GM23338 (cell line): ENCODE results near the gene MT1HL1. TPM values are rescaled to one million over a fixed set of nuclear protein-coding genes. Genes with fewer than 3 reads are reported as not detected.

Experiments
- ATAC-seq: fragments of 200-7000 bp; cut with Tn5 transposase; 3 replicates; pipeline ENCODE4 v1.9.1; 2020
- DNase-seq: peaks from one replicate; pipeline ENCODE4 v3.0.0-alpha.2; 2015; ENCODE audit warnings: low spot score
- H2AFZ ChIP-seq: fragments of 200-600 bp; sonication (generic); 2 replicates; pipeline ENCODE4 v1.8.0; 2016; ENCODE audit warnings: antibody characterized with exemption, mild to moderate bottlenecking, moderate library complexity
- H3F3A ChIP-seq: fragments of 200-600 bp; sonication (generic); replicated peaks from 2 replicates; pipeline ENCODE4 v1.8.0; 2017; ENCODE audit warnings: antibody characterized with exemption, mixed run types, low read depth
- H3K27ac ChIP-seq: fragments of 200-600 bp; sonication (generic); 2 replicates; pipeline ENCODE4 v1.6.1; 2016; ENCODE audit warnings: low read depth
- H3K27me3 ChIP-seq: fragments of 200-600 bp; sonication (generic); 2 replicates; pipeline ENCODE4 v1.8.0; 2016; ENCODE audit warnings: mild to moderate bottlenecking, mixed run types, moderate library complexity; ENCODE audit not compliant: insufficient read depth
- H3K36me3 ChIP-seq: fragments of 200-600 bp; sonication (generic); 2 replicates; pipeline ENCODE4 v1.8.0; 2016; ENCODE audit warnings: mild to moderate bottlenecking; ENCODE audit not compliant: insufficient read depth
- H3K4me1 ChIP-seq: fragments of 200-600 bp; sonication (generic); 2 replicates; pipeline ENCODE4 v1.8.0; 2016; ENCODE audit warnings: mild to moderate bottlenecking, moderate library complexity; ENCODE audit not compliant: insufficient read depth
- H3K4me2 ChIP-seq: fragments of 200-600 bp; sonication (generic); 2 replicates; pipeline ENCODE4 v1.7.1; 2017; ENCODE audit warnings: mixed run types
- H3K4me3 ChIP-seq: fragments of 200-600 bp; sonication (generic); 2 replicates; pipeline ENCODE4 v1.6.1; 2016; ENCODE audit warnings: mixed run types
- H3K79me2 ChIP-seq: fragments of 200-600 bp; sonication (generic); replicated peaks from 2 replicates; pipeline ENCODE4 v1.8.0; 2017; ENCODE audit warnings: mild to moderate bottlenecking; ENCODE audit not compliant: insufficient read depth
- H3K9me2 ChIP-seq: fragments of 200-600 bp; sonication (generic); 2 replicates; pipeline ENCODE4 v1.8.0; 2017; ENCODE audit not compliant: insufficient read depth
- H4K20me1 ChIP-seq: fragments of 200-600 bp; sonication (generic); replicated peaks from 2 replicates; pipeline ENCODE4 v1.8.0; 2017; ENCODE audit warnings: mild to moderate bottlenecking; ENCODE audit not compliant: insufficient read depth
- H3K27ac Mint-ChIP-seq: 2 replicates; pipeline ENCODE4 v1.8.0; 2020; ENCODE audit warnings: inconsistent platforms, mild to moderate bottlenecking, moderate library complexity, mixed read lengths
- H3K27me3 Mint-ChIP-seq: 3 replicates; pipeline ENCODE4 v1.8.0; 2022; ENCODE audit warnings: low read depth, mild to moderate bottlenecking, moderate library complexity, mixed read lengths, inconsistent platforms; ENCODE audit not compliant: insufficient read depth, poor library complexity
- H3K36me3 Mint-ChIP-seq: 3 replicates; pipeline ENCODE4 v1.8.0; 2021; ENCODE audit warnings: low read depth, mild to moderate bottlenecking, inconsistent platforms, moderate library complexity, mixed read lengths
- H3K4me1 Mint-ChIP-seq: 3 replicates; pipeline ENCODE4 v1.8.0; 2020; ENCODE audit warnings: mild to moderate bottlenecking, inconsistent platforms, mixed read lengths
- H3K4me3 Mint-ChIP-seq: 3 replicates; pipeline ENCODE4 v1.8.0; 2021; ENCODE audit warnings: moderate library complexity, mild to moderate bottlenecking, inconsistent platforms, mixed read lengths
- H3K9me3 Mint-ChIP-seq: 3 replicates; pipeline ENCODE4 v1.8.0; 2020; ENCODE audit warnings: moderate library complexity, mild to moderate bottlenecking, inconsistent platforms, mixed read lengths
- EZH2 ChIP-seq: fragments of 200-600 bp; sonication (generic); IDR thresholded peaks from one replicate; pipeline ENCODE4 v1.8.0; 2017; ENCODE audit warnings: antibody characterized with exemption, mild to moderate bottlenecking, low read depth; ENCODE audit not compliant: unreplicated experiment
- ZNF114 ChIP-seq: fragments of 250-450 bp; sonication (Bioruptor Pico); IDR thresholded peaks from 2 replicates; pipeline ENCODE4 v1.5.0; 2020; ENCODE audit warnings: mild to moderate bottlenecking, moderate library complexity
- polyA plus RNA-seq: library from polyadenylated mRNA; unstranded; fragments of >200 nt; fragmentation: Nextera tagmentation; extraction: Ambion mirVana; gene quantifications from 2 replicates; pipeline ENCODE4 v1.2.1, GENCODE V29; 2016
- total RNA-seq: library from RNA; depleted of rRNA; stranded (reverse); fragments of >200 nt; shearing (Covaris generic); gene quantifications from 2 replicates; pipeline ENCODE4 v1.2.3, GENCODE V29; 2014
- TF ChIP-seq, protein P1 (sequence below), 2 experiments: fragments of 200-600 bp in 1 of 2; sonication (generic) in 1 of 2; conservative IDR thresholded peaks; 2 replicates each; pipeline versions ENCODE4 v1.5.1 to v1.6.1; 2016 to 2017; ENCODE audit warnings: antibody characterized with exemption in 2 of 2, low read depth in 2 of 2, mild to moderate bottlenecking in 2 of 2, moderate library complexity in 1 of 2
- TF ChIP-seq, protein P2 (sequence below): IDR thresholded peaks from one replicate; pipeline ENCODE4 v1.6.1; 2018; ENCODE audit warnings: antibody characterized with exemption; ENCODE audit not compliant: unreplicated experiment
- TF ChIP-seq, protein P3 (sequence below): fragments of 250-450 bp; sonication (Bioruptor Pico); IDR thresholded peaks from 2 replicates; pipeline ENCODE4 v1.5.0; 2020; ENCODE audit warnings: mild to moderate bottlenecking, moderate library complexity

The MT1HL1 gene
- total and polyA plus RNA-seq, 2 experiments from 2014 or later: not detected

DNA sequence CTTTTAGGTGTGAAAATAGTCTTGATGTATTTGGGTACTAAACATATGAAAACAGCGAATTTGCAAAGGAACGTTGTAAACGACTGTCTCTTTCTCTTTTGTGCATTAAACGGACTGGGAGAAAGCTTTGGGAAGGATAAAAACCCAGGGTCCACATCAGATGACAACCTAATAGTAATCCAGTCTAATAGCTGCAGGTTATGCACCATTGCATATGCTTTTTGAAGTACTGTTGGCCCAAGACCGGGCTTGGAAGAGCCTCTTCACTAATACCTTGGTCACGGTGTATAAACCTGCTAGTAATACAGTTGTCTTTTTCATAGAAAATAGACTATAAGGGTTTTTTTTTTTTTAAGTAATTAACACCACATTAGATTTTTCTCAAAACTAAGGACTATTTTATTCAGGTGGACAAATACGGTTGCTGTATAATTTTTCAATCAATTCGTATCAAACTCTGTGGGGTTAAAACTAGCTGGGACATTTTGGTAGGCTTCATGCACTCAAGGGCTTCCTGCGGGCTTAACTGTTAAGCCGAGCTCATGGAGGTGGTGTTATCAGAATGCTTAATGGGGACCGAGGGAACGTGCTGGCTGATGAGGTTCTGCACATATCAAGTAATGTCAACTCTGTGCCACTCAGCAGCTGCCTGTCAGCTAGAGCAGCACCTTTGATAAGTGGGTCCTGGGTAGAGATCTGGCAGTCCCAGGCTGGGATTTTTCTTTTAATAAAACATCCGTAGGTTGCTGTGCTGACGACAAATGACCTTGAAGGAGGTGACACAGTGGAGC is 39.8 kb upstream of the MT1HL1 start (continued):
- TF ChIP-seq, protein P1, sequence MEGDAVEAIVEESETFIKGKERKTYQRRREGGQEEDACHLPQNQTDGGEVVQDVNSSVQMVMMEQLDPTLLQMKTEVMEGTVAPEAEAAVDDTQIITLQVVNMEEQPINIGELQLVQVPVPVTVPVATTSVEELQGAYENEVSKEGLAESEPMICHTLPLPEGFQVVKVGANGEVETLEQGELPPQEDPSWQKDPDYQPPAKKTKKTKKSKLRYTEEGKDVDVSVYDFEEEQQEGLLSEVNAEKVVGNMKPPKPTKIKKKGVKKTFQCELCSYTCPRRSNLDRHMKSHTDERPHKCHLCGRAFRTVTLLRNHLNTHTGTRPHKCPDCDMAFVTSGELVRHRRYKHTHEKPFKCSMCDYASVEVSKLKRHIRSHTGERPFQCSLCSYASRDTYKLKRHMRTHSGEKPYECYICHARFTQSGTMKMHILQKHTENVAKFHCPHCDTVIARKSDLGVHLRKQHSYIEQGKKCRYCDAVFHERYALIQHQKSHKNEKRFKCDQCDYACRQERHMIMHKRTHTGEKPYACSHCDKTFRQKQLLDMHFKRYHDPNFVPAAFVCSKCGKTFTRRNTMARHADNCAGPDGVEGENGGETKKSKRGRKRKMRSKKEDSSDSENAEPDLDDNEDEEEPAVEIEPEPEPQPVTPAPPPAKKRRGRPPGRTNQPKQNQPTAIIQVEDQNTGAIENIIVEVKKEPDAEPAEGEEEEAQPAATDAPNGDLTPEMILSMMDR (conservative IDR thresholded peaks at IDR 0.05; ENCODE audit: low read depth in 2 of 2): no peak

DNA sequence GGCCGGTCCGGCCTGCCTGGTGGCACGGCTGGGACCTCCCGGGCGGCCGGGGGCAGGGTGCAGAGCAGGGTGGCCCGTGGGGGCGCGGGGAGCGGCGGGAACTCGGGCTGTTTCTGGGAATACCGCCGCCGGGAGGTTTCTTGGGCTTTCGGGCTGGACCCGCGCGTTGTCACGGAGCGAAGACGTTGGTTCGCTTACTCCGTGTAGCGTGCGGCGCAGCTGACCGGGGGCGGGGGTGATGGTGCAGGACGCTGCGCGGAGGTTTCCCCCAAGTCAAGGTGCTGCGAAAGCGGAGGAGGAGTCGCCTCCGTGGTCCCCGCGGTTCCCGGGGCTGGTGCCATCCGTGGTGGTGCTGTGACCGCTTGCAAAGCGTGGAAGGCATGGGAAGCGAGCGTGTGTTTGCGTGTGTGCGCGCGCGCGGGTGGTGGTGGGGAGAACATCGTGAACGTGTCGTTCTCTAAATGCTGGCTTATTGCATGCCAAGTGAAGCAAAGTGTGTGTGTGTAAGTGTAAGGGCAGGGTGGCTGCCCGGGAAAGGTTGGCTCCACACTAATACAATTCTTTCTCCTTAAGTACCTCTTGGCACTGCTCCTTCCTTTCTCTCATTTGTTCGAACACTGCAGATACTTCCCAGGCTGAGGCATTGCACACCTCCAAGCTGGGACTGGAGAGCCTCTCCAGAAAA is 38.8 kb upstream of the MT1HL1 start:
- H3K36me3 Mint-ChIP-seq: peaks cover 5% of the 10 kb centered on the region; the same call in 1 of the 3 replicates
- H3K4me3 Mint-ChIP-seq: peak overlapping the region; percentile 82
- H3K27me3 Mint-ChIP-seq: peaks cover 29% of the 10 kb centered on the region
- H3K4me3 ChIP-seq: peak overlapping the region; percentile 70
- H3K9me2 ChIP-seq: 0 out of 2 replicates have a peak, but pooled peaks cover 2% of the 10 kb centered on the region
- TF ChIP-seq ZNF114 (CRISPR knock-in tag) (no peak), EZH2 (peak; percentile 43)
- H3F3A ChIP-seq: peaks cover 5% of the 10 kb centered on the region; the same call in 1 of the 2 replicates
- no peaks in the 10 kb centered on the region; the same call in 1 of the 3 replicates for H3K9me3 Mint-ChIP-seq
- no peak overlapping the region for H3K27ac ChIP-seq
- H3K27ac Mint-ChIP-seq: no peak overlapping the region
- H3K4me1 ChIP-seq: peaks cover 48% of the 10 kb centered on the region
- peaks cover 48% of the 10 kb centered on the region for H3K27me3 ChIP-seq
- H3K36me3 ChIP-seq: no peaks in the 10 kb centered on the region
- DNase-seq (peak; percentile 60), ATAC-seq (peak; percentile 45)
- peak overlapping the region; percentile 91 for H3K4me2 ChIP-seq
- H3K4me1 Mint-ChIP-seq: peaks cover 26% of the 10 kb centered on the region
- no peak overlapping the region; the same call in 1 of the 2 replicates for H2AFZ ChIP-seq
- H4K20me1 ChIP-seq: no peaks in the 10 kb centered on the region
- H3K79me2 ChIP-seq: peaks cover 46% of the 10 kb centered on the region

DNA sequence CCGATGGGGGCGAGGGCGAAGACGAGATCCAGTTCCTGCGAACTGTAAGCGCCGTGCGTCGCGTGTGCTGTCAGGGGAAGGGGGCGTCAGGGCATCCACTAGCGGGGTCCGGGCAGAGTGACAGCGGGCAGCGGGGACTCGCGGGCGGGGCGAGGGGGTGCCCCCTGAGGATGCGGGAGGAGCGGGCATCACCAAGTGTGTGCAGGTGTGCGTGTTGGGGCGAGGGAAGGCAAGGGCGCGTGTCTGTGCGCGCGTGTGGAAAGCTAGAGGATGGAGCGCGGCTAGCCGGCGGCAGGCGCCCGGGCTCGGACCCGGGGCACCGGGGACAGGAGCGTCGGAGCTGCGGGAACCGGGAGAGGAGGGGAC is 38.3 kb upstream of the MT1HL1 start:
- Histone ChIP-seq H3K4me1 (peaks cover 46% of the 10 kb centered on the region), H3K27ac (no peak overlapping the region), H2AFZ (no peak overlapping the region), H3K27me3 (peaks cover 48% of the 10 kb centered on the region), H3K79me2 (peaks cover 41% of the 10 kb centered on the region), H3F3A (peaks cover 5% of the 10 kb centered on the region; the same call in 1 of the 2 replicates), H3K36me3 (no peaks in the 10 kb centered on the region), H4K20me1 (no peaks in the 10 kb centered on the region), H3K4me3 (peak overlapping the region; percentile 70), H3K9me2 (no peaks in the 10 kb centered on the region), H3K4me2 (peak overlapping the region; percentile 91)
- peaks cover 5% of the 10 kb centered on the region; the same call in 1 of the 3 replicates for H3K36me3 Mint-ChIP-seq
- peak overlapping the region; percentile 82 for H3K4me3 Mint-ChIP-seq
- DNase-seq (peak; percentile 51), ATAC-seq (peak; percentile 7)
- no peaks in the 10 kb centered on the region; the same call in 1 of the 3 replicates for H3K9me3 Mint-ChIP-seq
- peaks cover 26% of the 10 kb centered on the region for H3K4me1 Mint-ChIP-seq
- H3K27ac Mint-ChIP-seq: no peak overlapping the region
- H3K27me3 Mint-ChIP-seq: peaks cover 29% of the 10 kb centered on the region
- TF ChIP-seq, protein P2, sequence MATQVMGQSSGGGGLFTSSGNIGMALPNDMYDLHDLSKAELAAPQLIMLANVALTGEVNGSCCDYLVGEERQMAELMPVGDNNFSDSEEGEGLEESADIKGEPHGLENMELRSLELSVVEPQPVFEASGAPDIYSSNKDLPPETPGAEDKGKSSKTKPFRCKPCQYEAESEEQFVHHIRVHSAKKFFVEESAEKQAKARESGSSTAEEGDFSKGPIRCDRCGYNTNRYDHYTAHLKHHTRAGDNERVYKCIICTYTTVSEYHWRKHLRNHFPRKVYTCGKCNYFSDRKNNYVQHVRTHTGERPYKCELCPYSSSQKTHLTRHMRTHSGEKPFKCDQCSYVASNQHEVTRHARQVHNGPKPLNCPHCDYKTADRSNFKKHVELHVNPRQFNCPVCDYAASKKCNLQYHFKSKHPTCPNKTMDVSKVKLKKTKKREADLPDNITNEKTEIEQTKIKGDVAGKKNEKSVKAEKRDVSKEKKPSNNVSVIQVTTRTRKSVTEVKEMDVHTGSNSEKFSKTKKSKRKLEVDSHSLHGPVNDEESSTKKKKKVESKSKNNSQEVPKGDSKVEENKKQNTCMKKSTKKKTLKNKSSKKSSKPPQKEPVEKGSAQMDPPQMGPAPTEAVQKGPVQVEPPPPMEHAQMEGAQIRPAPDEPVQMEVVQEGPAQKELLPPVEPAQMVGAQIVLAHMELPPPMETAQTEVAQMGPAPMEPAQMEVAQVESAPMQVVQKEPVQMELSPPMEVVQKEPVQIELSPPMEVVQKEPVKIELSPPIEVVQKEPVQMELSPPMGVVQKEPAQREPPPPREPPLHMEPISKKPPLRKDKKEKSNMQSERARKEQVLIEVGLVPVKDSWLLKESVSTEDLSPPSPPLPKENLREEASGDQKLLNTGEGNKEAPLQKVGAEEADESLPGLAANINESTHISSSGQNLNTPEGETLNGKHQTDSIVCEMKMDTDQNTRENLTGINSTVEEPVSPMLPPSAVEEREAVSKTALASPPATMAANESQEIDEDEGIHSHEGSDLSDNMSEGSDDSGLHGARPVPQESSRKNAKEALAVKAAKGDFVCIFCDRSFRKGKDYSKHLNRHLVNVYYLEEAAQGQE: no peak
- TF ChIP-seq, protein P3, sequence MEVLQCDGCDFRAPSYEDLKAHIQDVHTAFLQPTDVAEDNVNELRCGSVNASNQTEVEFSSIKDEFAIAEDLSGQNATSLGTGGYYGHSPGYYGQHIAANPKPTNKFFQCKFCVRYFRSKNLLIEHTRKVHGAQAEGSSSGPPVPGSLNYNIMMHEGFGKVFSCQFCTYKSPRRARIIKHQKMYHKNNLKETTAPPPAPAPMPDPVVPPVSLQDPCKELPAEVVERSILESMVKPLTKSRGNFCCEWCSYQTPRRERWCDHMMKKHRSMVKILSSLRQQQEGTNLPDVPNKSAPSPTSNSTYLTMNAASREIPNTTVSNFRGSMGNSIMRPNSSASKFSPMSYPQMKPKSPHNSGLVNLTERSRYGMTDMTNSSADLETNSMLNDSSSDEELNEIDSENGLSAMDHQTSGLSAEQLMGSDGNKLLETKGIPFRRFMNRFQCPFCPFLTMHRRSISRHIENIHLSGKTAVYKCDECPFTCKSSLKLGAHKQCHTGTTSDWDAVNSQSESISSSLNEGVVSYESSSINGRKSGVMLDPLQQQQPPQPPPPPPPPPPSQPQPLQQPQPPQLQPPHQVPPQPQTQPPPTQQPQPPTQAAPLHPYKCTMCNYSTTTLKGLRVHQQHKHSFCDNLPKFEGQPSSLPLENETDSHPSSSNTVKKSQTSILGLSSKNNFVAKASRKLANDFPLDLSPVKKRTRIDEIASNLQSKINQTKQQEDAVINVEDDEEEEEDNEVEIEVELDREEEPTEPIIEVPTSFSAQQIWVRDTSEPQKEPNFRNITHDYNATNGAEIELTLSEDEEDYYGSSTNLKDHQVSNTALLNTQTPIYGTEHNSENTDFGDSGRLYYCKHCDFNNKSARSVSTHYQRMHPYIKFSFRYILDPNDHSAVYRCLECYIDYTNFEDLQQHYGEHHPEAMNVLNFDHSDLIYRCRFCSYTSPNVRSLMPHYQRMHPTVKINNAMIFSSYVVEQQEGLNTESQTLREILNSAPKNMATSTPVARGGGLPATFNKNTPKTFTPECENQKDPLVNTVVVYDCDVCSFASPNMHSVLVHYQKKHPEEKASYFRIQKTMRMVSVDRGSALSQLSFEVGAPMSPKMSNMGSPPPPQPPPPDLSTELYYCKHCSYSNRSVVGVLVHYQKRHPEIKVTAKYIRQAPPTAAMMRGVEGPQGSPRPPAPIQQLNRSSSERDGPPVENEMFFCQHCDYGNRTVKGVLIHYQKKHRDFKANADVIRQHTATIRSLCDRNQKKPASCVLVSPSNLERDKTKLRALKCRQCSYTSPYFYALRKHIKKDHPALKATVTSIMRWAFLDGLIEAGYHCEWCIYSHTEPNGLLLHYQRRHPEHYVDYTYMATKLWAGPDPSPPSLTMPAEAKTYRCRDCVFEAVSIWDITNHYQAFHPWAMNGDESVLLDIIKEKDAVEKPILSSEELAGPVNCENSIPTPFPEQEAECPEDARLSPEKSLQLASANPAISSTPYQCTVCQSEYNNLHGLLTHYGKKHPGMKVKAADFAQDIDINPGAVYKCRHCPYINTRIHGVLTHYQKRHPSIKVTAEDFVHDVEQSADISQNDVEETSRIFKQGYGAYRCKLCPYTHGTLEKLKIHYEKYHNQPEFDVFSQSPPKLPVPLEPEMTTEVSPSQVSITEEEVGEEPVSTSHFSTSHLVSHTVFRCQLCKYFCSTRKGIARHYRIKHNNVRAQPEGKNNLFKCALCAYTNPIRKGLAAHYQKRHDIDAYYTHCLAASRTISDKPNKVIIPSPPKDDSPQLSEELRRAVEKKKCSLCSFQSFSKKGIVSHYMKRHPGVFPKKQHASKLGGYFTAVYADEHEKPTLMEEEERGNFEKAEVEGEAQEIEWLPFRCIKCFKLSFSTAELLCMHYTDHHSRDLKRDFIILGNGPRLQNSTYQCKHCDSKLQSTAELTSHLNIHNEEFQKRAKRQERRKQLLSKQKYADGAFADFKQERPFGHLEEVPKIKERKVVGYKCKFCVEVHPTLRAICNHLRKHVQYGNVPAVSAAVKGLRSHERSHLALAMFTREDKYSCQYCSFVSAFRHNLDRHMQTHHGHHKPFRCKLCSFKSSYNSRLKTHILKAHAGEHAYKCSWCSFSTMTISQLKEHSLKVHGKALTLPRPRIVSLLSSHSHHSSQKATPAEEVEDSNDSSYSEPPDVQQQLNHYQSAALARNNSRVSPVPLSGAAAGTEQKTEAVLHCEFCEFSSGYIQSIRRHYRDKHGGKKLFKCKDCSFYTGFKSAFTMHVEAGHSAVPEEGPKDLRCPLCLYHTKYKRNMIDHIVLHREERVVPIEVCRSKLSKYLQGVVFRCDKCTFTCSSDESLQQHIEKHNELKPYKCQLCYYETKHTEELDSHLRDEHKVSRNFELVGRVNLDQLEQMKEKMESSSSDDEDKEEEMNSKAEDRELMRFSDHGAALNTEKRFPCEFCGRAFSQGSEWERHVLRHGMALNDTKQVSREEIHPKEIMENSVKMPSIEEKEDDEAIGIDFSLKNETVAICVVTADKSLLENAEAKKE (CRISPR knock-in tag): no peak
